ENCODE results near the gene MAST4.
"Not testable (repeated sequence)": the region's sequence is repeated elsewhere in the genome, so short reads cannot be mapped to it uniquely, and the experiment has no call there.

MAST4 gene

DNA sequence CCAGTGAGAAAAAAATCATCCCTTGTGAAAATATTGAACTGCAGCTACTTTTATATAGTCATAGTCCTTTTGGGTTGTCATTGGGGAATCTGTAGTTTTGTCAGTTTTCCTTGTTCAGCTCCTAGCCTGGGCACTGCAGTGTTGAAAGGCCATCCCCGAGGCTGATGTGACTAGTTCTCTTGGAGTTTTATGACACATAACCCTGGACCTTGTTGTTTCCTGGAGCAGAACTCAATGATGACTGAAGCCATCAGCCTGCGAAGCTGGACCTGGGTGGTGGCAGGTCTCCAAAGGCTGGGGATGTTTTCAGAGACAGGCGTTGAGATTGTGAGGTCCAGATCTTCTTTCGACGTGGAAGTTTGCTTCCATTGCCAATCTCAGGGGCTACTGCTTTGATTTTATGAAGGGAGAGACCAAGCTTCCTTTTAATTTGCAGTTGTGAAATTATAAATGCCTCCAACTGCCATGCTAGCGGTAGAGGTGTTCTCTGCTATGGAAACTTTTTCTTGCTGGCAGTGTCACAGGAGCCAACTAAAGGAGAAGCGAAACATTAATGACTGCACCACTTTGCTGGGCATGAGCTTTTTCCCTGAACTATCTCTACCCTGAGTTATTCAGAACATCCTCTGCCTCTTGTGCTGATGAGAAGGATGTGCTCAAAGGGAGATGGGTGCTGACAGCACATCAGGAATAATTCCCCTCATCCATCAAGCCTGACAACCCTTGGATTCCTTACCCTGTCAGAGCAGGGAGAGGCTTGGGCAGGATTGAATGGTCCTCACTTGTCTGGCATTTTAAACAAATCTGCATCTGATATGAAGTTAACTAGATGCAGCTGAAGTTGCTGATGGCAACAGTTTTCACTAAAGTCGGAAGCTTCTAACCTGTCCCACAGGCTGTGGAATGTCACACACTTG lies 209.6 kb downstream of the MAST4 start:
- DNase-seq (ENCODE audit: low read depth in 2 of 3, low spot score in 2 of 3): no peak

DNA sequence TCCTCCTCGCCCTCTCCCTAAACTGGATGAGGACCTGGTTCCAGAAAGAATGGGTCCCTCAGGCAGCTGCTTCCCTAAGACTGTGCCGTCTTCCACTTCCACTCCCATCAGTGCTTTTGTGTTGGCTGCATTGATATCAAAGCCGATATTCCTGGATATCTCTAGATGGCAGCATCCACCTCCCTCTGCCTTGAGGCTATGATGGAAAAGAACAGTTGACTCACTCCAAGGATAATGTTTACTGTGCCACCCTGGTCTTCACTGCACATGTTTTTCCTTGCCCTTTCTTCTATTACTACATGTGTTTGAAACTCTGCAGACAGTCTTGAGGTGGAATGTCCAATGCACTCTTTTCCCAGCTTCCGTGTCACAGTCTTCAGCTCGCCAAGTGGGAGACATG lies 211.6 kb downstream of the MAST4 start:
- DNase-seq (ENCODE audit: low read depth in 2 of 3, low spot score in 2 of 3): no peak

DNA sequence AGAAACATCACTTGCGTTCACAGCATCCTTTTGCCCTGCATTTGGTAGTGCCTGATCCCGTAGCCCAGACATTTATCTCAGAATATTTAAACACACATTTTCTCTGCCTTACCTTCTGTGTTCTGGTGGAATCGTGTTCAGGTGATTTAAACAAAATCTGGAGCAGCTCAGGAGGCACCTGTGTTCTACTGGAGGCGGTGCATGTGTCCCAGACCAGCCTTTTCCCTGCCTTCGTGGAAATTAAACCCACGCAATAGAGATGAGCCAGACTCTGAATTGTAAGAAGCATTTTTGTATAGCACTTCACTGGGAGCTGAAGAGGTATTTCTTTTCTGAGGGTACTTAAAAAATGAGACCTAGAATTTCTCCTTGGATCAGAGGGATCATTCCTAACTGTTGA lies 212.5 kb downstream of the MAST4 start:
- no peak for DNase-seq (ENCODE audit: low read depth in 2 of 3, low spot score in 2 of 3)

DNA sequence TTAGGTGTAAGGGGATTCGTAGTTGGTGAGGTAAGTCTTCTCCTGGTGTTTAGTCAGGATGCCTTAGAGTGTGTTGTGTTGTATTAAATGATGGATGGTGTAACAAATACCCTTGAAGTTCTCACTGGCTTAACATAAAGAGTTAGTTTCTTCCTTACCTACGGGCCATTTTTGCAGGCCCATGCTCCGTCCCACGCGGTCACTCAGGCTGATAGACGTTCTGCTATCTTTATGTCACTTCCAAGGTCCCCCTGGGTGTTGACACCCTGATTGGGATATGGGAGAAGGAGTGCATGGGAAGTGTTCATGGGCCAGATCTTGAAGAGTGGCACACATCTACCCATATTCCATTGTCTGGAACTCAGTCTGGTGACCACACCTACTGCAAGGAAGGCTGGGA lies 214.0 kb downstream of the MAST4 start:
- no peak for DNase-seq (ENCODE audit: low read depth in 2 of 3, low spot score in 2 of 3)

DNA sequence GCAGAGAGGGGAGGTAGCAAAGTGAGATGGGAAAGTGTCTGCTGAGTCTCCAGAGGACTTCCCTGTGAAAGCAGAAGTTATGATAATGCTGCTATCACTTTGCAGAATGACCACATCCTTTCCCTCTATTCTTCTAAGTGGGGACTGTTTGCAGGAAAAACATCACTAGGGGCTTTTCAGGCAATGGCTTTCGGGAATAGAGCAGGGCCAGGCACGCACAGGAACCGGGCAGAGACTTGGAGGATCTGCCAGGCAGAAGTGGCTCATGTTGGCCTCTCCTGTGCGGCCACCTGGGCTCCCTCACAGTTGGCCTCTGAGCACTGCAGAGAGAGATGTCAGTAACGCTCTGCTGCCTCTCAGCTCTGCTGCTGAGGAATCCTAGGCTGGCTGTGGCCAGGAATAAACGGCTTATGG lies 214.7 kb downstream of the MAST4 start:
- DNase-seq (ENCODE audit: low read depth in 2 of 3, low spot score in 2 of 3): no peak

DNA sequence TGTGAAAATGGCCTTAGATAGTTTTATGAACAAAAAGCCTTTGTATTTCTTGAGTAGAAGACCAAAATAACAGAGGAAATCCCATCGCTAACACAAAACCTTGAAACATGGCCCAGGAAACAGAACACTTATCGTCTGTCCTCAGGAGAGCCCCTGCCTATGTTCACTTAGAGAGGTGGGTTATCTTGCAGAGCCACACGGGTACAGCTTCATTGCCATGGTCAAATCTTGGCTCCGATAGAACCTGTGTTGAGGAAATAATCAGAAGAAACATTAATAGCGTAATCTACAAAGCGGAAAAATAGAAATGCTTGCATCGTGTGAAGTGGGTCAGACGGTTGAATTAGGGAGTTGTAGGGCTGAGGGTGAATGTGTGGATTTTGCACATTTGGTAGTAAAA lies 216.1 kb downstream of the MAST4 start:
- no peak for DNase-seq (ENCODE audit: low read depth in 2 of 3, low spot score in 2 of 3)

DNA sequence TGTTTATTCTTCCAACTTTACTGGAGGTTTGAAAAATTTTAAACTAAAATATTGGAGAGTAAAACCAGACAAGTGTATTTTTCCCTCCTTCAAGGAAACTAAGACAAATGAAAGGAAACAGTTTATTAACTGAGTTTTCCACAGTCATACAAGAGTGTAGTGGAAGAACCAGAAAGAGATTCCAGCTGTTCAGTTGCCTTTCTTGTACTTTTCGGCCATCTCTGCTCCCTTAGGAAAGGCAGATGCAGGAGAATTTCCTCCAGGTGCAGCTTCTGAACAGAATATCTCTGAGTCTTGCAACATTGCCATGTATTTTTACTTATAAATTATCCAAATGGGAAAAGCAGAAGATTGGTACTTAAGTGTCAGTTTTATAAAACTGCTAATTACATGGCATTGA lies 217.1 kb downstream of the MAST4 start:
- no peak for DNase-seq (ENCODE audit: low read depth in 2 of 3, low spot score in 2 of 3)

DNA sequence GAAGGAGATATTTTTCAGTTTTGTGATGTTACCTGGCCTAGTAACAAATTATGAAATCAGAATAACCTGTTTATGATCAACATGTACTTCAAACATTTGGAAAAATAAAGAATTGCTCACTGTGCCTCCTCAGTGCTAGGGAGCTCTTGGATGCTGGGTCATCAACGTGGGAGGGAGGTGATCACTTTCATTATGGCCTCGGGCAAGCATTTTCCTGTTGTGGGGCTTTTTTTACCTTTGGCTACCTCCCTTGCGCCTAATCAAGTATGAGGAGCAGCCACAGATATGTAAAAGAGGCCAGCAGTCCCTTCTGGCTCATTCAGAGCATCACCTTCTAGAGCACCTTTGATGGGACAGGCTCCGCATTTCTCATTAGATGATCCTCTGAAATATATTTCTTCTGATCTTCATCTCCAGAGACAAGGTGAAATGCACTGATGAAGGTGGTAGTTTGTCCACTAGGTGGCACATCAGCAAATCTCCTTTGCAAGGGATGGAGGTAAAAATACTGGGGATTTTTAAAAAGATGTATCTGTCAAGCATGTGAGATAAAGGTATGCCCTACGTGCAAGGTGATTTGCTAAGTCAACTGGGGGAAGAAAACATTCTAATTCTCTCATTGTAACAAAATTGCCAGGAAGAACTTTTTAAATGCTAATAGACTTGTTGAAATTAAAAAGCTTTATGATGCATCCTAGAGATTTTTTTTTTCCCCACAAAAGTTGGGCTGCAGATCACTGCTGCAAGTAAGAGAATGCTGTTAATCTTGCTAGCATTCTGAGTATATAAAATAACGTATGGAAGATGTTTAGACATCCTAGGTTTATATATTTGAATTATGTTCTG lies 218.2 kb downstream of the MAST4 start:
- no peak for DNase-seq (ENCODE audit: low read depth in 2 of 3, low spot score in 2 of 3)

DNA sequence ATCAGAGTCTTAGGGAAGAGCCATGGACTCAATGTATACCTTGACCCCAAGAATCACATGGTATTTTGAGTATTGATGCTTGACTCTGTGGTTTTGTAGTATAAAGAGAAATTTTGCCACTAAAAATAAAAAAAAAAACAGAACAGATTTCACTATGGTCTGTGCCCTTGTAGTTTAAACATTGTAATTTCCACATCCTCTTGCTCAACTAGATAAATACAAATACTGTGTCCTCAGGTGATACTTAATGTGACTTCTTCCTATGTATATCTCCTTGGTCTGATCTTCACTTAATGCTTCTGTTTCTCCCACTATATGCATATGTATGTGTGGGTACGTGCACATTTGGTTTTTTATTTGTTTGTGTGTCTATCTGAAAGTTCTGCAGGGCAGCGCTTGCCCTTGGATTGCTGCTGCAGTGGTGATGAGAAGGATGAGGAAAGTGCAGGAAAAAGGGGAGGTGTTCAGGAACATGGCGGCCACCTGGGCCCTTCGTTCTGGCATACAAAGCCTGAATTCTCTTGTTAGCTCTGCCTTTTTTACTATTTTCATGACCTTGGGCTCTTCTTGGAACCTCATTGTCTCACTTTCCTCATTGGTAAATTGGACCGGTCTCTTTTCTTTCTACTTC lies 222.2 kb downstream of the MAST4 start:
- no peak for DNase-seq (ENCODE audit: low read depth in 2 of 3, low spot score in 2 of 3)

DNA sequence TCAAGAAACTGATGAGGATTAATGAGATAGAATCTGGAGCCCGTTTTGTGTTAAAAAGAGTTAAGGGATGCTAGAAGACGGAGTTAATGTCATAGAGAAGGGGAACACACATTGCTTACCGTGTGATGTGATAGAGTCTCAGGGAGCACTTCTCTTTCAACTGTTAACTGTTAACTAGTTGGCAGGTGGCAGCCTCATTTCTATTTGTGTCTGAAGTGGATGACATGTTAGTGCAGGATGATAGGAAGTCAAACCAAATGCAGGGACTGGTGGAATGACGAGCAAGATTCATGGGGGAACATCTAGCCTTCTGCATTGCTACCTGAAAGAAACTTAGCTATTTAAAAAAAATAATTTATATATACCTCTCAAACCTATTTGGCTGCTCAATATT lies 222.7 kb downstream of the MAST4 start:
- no peak for DNase-seq (ENCODE audit: low read depth in 2 of 3, low spot score in 2 of 3)

DNA sequence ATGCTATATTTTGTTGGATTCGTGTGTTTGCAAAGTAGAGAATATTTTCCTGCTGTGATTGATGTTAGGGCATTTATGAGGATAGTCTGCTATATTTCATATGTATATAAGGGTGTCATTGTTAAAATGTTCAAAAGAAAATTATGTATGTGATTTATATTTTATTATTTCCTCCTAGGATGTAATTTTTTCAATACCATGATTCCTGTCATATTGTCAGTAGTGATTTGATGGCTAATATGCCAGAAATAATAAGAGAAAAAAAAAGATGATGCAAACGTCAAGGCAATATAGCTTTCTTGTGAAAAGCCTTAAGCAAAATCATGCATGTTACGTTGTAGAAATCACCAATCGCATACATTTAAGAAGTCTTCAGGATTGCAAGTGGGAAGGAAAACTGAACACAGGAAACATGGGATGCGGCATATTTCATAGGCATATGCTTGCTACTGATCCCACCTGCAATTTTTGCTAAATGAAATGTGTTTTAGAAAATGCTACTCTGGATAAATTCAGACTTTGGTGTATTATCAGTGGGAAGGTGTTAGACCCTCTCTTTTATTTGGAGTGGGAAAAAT lies 224.5 kb downstream of the MAST4 start:
- DNase-seq (ENCODE audit: low read depth in 2 of 3, low spot score in 2 of 3): no peak

DNA sequence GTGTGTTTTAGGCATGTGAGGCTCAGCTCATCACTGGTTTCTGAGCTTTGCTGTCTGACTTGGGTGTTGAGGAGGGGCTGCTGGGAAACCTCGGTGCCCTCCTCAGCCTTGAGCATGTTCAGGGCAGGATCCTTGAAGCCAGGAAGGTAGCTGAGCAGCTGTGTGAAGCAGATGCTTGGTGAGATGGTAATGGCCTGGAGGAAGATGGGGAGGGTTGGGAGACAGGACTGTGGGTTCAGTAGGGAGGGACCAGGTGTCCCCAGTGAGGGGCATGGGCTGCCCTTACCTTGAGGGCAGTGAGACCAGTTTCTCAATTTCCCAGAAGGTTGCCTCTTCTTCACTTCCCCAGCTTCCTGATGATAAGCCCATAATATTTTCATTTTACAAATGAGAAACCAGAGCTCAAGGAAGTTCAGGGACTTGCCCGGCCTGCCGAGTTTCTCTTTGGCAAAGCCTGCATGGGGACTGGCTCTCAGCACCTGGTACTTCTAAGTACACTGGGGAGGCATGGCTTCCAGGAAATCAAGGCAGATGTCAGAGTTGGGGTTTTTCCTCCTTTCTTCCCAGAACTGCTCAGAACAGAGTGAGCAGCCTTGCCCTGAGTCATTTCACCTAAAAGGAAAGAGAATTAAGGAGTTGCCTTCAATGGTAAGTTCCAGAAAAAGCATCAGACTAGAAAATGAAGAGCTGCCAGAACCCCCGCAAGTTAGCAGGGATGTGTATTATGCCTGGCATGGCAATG lies 225.7 kb downstream of the MAST4 start:
- peak in 1 of 3 experiments; percentile 13 for DNase-seq (ENCODE audit: low read depth in 2 of 3, low spot score in 2 of 3)

DNA sequence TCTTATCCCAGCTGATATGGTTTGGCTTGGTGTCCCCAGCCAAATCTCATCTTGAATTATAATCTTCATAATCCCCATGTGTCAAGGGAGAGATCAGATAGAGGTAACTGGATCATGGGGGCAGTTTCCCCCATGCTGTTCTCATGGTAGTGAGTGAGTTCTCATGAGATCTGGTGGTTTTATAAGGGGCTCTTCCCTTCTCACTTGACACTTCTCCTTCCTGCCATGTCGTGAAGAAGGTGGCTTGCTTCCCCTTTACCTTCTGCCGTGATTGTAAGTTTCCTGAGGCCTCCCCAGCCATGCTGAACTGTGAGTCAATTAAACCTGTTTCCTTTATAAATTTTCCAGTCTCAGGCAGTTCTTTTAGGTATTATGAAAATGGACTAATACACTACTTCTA lies 226.7 kb downstream of the MAST4 start:
- not testable (repeated sequence) for DNase-seq (ENCODE audit: low read depth in 2 of 3, low spot score in 2 of 3)

DNA sequence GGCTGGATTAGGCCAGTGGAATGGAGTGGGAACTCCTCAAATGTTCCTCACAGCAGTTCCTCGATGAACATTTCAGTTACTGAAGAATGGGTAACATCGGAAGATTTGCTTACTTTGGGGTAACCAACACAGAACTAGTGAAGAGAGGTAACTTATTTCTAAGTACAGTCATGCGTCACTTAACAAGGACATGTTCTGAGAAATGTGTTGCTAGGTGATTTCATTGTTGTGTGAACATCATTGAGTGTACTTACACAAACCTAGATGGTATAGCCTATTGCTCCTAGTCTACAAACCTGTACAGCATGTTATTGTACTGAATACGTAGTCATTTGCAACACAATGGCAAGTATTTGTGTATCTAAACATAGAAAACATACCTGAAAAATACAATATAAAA lies 228.3 kb downstream of the MAST4 start:
- DNase-seq (ENCODE audit: low read depth in 2 of 3, low spot score in 2 of 3): no peak

DNA sequence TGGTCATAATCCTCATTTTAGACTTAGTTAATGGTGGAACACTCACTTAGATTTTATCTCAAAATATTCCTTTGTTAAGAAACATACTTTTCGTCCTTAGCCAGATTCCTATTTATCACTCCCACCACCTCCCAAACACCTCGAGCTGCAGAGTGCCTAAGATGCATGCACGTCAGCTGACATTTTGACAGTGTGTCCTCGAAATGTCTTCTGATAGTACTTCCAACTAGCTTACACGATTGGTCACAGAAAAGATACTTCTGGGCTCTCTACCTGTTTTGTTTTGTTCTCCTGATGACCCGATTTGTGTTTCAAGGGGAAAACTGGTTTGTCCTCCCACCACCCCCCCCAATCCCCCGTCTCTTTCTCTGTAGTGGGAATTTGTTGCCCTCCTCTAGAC lies 230.1 kb downstream of the MAST4 start:
- no peak for DNase-seq (ENCODE audit: low read depth in 2 of 3, low spot score in 2 of 3)

DNA sequence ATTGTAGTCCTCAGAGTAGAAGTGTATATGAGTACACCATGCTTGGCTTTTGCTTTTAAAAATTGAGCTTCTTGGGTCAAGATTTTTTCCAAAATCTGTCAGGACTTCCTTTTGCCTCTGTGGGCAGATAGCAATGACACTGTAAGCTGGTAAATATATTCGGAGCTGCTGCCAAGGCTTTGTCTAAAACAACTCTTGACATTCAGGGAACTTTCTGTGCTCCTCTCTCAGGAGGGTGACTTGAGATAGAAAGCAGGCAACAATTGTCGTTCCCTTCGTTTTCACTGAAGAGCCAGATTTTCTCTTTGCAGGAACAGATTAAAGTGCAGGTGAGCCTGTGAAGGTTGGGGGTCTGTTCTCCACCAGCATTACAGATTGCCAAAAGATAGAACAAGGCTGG lies 230.5 kb downstream of the MAST4 start:
- DNase-seq (ENCODE audit: low read depth in 2 of 3, low spot score in 2 of 3): no peak

DNA sequence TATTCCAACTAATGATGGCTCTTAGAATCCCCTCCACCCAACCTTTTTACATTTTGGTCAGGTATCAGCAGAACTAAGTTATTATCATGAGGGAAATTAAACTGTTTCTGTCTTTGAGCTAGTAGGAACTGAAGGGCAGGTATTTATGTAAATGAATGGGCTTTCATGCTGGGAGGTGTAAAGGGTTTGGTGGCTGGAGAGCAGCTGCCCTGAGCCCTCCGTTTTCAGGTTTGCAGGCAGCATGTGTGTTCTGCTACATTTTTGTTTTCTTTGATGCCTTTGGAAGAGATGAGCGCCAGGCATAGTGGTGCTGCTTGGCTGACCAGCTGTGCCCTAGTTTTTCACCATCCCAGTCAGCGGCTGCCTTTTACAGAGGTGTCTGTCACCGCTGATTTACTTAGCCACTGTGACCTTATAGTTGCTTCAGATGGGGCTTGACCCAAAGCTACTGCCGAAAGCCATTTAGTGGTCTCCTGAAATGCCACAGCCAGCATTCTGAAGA lies 231.9 kb downstream of the MAST4 start:
- no peak for DNase-seq (ENCODE audit: low read depth in 2 of 3, low spot score in 2 of 3)

DNA sequence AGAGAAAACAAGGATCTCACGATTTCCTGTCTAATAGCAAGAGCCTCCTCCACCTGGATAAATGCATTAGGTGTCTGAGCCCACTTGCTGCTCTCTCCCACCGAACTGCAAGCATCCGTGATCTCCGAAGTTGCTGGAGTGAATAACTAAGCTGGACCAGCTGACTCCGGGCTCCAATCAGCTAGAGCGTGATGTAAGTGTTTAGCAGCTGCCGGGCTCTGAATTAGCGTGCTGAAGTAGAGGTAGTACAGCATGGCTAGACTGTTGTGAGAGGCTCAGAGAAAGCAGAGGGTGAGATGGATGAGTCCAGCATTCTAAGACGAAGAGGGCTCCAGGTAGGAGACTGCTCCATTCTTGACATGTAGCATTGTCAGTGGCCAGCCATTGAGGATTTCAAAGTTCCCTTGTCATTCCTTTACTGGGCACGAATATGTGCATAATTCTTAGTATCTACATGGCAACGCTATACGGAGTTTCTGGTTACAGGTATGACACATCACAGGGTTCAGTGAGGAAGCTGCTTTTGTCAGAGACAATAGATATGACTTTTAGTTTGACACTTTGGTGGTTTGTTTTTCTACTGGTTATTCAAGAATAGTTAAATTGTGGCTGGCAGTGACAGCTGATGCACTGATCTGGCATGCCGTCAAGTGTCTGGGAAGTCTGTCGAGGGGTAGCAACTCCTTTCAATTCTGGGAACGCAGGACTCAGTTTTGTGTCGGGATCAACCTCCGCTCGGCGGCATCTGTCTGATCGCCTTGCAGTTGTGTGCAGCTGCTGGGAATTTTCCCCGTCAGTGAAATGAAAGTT lies 232.6 kb downstream of the MAST4 start:
- no peak for DNase-seq (ENCODE audit: low read depth in 2 of 3, low spot score in 2 of 3)

DNA sequence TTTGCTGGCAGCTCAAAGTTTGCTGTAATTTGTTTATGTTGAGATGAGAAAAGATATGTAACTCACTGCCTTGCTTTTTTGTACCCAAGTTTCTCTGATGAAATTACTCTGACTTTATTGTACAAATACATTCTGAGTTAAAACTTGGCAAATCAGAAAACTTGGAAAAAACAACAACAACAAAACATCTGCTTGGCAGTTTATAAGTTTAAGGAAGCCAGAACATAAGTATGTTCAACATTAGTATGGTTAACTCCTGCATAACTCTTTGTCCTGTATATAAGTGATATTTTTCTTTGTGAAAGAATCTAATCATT lies 233.1 kb downstream of the MAST4 start:
- no peak for DNase-seq (ENCODE audit: low read depth in 2 of 3, low spot score in 2 of 3)

DNA sequence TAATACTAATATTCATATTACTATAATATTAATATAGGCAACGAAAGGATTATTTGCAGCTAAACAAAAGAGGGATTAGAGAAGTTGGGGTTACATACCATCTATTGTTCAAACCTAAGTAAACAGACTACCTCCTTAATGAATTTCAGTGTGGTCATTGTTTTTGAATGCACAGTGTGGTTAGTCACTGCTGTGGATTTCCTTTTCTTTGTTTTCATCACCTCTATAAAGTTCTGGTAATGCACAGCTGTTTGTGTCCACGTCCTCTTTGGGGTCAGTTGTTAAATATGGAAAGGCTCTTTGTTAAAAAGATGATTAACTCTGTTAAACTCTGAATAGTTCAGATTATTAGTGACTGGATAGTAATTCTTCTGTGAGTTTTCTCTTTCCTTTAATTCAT lies 233.6 kb downstream of the MAST4 start:
- no peak for DNase-seq (ENCODE audit: low read depth in 2 of 3, low spot score in 2 of 3)
